H1 (cell line): ENCODE data around the gene PPP4R1. TPM values are rescaled to one million over a fixed set of nuclear protein-coding genes. Genes with fewer than 3 reads are reported as not detected.

Experiments
- RFX5 ChIP-seq: IDR thresholded peaks from 2 replicates; pipeline ENCODE4 v1.6.1; 2011; ENCODE audit warnings: low read depth, low read length, improper control_type of control experiment, borderline replicate concordance
- polyA plus RNA-seq, 7 experiments: library from polyadenylated mRNA; depleted of rRNA in 3 of 7; stranded (reverse) in 5 of 7; unstranded in 2 of 7; fragments of >200 nt in 5 of 7; fragments of 200-250 nt in 2 of 7; gene quantifications; 1 replicate in 5 of 7; 2 replicates in 1 of 7; 4 replicates in 1 of 7; pipeline versions ENCODE4 v1.2.1 to v1.2.3, GENCODE V29; 2011 to 2013; ENCODE audit warnings: missing spikeins in 2 of 7, mixed read lengths in 2 of 7
- total RNA-seq: library from RNA; stranded (reverse); fragmentation: NEBNext Ultra II Directional; extraction: Animal tissue kit (Norgen Biotek cat#: 25700); gene quantifications from 2 replicates; pipeline ENCODE4 v1.2.1, GENCODE V29; 2021

PPP4R1 gene
- total and polyA plus RNA-seq, 2 of the 8 experiments (the other 6 are each of a cell fraction or from before 2014, with no cell fraction given) = 67.4 to 96.1 TPM

DNA sequence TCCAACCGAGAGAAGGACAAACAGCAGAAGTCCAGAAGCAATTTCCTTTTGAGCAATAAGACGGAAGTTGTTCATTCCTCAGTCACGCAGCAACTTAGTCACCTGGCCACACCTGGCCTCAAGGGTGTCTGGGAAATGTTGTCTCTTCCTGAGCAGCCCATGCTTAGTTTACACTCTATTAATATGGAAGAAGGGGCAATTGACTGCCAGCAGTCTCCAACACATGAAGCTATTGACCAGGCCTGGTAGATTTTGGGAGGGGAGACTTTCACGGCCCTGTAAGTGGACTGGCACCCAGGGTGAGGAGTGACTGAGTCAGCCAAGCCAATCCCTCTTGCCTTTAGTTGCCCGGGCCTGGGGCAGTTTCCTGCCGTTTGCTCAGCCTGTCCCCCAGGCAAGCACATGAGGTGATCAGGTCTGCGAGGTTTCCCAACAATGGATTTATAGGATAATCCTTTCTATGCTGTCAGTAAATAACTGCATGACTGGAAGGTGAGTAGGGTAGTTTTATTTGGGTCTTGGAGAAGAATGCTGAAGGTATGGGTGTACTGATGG, 43.8 kb upstream of the PPP4R1 start (continued):
- no peak for TF ChIP-seq RFX5
